ENCODE data around the gene STAC3. TPM values are rescaled to one million over a fixed set of nuclear protein-coding genes. Genes with fewer than 3 reads are reported as not detected.

STAC3 gene
- total and polyA plus RNA-seq, 2 of the 8 experiments (the other 6 are each of a cell fraction or from before 2014, with no cell fraction given), result 0.70 to 1.3 TPM

- TF ChIP-seq RAD21 (IDR thresholded peaks at IDR 0.05 in 1 of 2, conservative IDR thresholded peaks at IDR 0.05 in 1 of 2; ENCODE audit: low read depth in 2 of 2, low read length in 2 of 2) (no peak), SIX5 (IDR thresholded peaks at IDR 0.05; ENCODE audit: low read depth, low read length) (no peak), CBX8 (IDR thresholded peaks at IDR 0.05; ENCODE audit: borderline replicate concordance, low read depth, low read length) (no peak), CHD7 (IDR thresholded peaks at IDR 0.05; ENCODE audit: insufficient replicate concordance, low read length) (no peak), CREB1 (IDR thresholded peaks at IDR 0.05) (no peak), ATF3 (IDR thresholded peaks at IDR 0.05; ENCODE audit: insufficient read depth, low read depth, low read length) (no peak)
Observed at GRCh38 chr12:57262126-57262822, 11.3 kb upstream of the STAC3 start (continued).
